HG02970 (cell line): Measurements from ENCODE around the gene PGR.

Source experiments
- ATAC-seq: cut with Tn5 transposase; IDR thresholded peaks from one replicate; pipeline ENCODE4 v1.9.1; 2021; ENCODE audit warnings: mild to moderate bottlenecking, moderate library complexity, moderate number of reproducible peaks; ENCODE audit not compliant: unreplicated experiment, low FRiP score

PGR gene

DNA sequence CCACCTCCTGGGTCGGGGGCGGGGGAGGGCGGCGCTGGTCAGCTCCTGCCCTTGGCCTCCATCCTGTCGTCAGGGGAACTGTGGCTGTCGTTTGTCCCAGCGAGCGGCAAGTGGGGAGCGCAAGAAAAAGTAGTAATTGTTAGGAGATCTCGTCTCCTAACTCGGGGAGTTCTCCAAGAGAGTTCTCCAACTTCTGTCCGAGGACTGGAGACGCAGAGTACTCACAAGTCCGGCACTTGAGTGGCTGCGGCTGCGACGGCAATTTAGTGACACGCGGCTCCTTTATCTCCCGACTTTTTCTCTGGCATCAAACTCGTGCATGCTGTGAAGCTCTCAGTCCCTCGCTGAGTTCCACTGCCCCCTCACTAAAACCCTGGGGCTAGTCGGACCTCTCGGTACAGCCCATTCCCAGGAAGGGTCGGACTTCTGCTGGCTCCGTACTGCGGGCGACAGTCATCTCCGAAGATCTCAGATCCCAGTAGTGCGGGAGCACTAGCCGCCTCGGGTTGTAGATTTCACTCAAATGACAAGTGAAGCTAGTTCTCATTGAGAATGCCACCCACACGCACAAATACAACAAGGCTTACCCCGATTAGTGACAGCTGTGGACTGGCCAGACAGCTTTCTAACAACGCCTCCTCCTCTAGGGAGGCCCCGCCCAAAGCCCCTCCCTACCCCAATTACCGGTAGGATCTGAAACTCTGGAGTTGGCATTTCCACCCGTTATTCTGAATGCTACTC is at the start of gene PGR:
Gene PGR, minus strand, starts transcription at position 611 of the 741 bp plus-strand sequence. CDS start 743 bp downstream, outside the sequence.
- ATAC-seq, result no peak

DNA sequence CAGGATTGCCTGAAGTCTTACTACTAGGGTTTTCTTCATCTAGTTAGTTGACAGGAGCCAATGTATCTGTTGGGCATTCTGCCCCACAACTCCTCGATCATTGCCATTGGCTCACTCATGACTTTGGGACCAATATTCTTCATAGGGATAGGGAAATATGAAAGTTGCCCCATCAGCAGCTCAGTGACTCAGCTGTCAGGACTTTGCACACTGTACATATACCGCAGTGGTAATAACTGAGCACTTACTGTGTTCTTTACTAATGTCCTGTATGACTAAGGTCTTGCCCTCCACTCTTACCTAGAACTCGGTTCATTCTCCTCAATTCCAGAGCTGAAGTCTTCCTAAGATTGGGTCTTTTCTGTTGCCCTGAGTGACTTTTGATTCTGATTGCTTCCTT is 46.8 kb upstream of the PGR start:
- no peak for ATAC-seq

DNA sequence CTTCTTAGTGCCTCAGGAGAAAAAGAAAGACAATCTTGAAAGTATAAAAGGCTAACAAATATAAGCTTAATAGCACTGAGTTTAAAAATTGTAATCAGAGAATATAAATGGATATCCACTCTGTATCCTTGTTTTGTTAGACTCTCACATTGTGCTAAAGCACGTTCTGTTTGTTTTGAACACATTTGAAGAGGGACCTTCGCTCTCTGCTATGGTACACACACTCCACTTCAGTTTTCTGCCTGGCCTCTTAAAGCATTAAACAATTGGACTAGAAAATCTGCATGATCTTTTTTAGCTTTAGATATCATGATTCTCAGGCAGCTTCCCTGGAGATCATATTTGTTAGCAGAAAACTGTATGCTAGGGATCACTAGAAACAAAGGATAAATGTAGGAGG is 40.3 kb upstream of the PGR start:
- ATAC-seq, result no peak

DNA sequence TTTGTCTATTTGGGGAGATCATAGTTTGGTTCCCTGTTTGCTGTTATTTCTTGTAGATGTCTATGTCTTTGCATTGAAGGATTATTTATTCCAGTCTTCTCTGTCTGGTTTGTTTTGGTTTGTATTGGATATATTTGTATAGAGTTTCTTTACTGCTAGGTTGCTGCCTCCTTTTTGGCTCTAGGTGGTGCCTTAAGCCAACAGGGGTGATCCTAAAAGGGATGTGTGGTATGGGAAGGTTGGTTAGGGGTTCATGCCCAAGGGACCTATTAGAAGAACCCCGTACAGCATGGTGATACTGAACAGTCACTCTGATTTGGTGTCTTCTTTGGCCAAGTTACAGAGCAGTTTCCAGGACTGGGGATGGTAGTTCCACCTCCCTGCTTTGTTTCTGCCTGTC is 36.4 kb upstream of the PGR start:
- ATAC-seq, result no peak

DNA sequence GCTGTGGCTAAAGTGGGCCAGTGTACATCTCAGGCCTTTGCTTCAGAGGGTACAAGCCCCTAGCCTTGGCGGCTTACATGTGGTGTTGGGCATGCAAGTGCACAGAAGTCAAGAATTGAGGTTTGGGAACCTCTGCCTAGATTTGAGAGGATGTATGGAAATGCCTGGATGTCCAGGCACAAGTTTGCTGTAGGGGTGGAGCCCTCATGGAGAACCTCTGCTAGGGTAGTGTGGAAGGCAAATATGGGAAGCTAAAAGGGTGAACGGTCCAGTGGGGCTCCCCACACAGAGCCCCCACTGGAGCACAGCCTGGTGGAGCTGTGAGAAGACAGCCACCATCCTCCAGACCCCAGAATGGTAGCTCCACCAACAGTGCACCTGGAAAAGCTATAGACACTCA is 28.5 kb upstream of the PGR start:
- ATAC-seq, result no peak

DNA sequence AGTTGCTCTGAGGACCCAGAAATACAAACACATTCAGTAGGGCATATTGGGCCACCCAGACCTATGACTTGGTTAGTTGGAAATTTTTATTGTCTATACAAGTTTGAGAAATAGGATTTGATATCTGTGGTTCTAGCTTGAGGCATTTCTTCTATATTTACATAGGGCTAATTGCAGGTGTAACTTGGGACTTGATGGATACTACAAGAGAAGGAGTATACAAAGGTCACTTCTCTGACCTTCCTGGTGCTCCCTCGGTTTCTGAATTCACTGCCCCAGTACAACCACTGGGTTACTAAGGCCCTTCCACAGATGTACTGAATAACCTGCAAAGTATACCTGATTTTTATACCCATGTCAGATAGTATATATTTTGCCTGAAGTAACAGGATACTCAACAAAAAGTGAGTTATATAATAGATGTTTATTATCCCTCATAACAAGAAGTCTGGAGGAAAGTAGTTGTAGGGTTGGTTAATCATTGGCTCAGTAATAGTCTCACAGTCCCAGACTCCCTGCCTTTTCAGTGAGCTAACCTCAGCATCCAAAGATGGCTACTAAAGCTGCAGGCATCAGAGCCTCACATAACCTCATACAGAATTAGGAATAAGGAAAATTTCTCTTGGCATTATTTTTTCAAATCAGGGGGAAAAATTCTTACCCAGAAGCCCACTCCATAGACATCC is 8.8 kb upstream of the PGR start:
- no peak for ATAC-seq

DNA sequence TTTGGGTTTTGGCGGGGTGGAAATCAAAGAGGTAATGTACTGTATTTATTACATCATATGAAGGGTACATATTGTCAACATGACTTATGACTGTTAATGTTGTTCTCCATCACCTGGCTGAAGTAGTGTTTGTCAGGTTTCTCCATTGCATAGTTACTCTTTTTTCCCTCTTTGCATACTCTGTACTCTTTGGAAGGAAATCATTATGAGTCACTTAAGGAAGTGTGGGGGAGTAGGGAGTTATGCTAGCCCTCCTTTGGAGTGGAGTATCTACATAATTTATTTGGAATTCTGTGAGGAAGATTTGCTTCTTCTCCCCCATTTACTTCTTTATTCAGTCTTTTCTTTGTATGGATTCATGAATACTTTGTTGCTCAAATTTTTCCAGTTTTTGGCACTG is 3.6 kb upstream of the PGR start:
- no peak for ATAC-seq

DNA sequence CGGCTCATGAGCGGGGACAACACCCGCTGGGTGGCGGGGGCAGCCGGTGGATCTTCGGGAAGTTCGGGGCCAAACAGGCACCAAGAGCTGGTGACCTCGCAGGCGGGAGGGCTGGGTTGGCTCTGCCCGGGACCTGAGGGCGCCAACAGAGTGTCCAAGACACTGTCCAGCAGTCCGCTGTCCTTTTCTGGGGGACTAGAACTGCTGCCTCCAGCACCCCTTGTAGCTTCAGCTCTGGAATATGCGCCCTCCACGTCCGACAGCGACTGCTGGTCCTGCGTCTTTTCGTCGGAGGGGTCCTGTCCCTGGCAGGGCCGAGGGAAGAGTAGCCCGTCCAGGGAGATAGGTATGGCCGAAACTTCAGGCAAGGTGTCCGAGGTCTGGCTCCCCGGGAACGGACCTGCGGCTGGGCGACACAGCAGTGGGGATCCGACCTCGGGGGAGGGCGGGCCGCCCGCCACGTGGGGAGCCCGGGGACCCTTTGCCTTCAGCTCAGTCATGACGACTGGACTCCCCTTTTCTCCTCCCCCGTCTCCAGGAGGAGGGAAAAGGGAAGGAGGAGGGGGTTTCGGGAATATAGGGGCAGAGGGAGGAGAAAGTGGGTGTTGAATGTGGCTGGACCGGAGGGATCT is 926 bp downstream of the PGR start:
- no peak for ATAC-seq

DNA sequence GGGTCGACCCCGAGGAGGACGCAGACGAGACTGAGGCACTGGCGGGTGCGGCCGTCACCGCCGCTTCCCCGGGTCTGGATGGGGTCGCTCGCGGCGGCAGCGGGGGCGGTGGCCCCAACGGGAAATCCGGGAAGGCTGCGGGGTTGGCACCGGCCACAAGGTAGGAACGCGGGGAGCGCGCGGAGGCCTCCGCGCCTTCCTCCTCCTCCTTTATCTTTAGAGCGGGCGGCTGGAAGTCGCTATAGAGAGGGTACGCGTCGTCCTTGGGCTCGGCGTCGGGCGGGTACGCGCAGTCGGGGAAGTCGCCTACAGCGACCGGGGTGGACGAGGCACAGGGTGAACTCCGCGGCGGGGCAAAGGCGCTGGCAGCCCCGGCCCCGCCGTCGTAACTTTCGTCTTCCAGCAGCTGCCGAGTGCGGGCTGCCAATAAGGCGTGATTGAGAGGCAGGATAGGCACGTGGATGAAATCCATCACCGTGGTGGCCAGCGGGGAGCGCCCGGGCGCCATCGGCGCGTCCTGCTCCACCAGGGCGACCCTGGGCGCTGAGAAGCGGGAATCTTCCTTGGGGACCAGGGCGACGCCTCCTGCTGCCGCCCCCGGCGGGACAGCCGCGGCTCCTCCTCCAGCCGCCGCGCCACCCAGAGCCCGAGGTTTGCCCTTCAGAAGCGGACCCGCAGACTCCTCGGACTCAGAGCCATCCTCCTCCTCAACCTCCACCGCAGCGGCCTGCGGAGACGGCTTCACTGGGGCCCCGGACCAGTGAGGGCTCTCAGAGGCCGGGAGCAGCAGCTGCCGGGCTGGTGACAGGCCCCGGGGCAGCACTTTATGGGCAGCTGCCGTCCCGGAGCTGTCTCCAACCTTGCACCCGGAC is 1.7 kb downstream of the PGR start:
- no peak for ATAC-seq

DNA sequence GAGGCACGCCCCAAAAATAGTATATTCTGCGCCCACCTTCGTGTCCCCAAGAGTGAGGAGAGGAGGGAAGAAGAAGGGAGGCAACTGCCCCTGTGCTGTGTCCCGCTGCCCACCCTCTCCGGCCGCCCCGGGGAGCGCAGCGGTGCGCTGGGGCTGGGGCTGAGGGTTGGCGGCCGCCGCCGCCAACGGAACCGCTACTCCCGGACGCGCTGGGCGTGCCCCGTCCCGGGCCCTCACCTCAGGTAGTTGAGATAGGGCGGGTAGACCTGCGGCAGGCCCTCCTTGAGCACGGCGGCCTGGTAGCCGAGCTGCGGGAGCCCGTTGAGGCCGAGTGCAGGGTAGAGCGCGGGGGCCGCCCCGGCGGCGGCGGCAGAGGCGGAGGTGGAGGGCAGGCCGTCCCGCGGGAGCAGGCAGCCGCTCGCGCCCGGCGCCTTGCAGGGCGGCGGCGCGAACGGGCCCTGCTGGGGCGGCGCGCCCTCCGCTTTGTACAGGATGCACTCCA is 2.4 kb downstream of the PGR start:
- no peak for ATAC-seq

DNA sequence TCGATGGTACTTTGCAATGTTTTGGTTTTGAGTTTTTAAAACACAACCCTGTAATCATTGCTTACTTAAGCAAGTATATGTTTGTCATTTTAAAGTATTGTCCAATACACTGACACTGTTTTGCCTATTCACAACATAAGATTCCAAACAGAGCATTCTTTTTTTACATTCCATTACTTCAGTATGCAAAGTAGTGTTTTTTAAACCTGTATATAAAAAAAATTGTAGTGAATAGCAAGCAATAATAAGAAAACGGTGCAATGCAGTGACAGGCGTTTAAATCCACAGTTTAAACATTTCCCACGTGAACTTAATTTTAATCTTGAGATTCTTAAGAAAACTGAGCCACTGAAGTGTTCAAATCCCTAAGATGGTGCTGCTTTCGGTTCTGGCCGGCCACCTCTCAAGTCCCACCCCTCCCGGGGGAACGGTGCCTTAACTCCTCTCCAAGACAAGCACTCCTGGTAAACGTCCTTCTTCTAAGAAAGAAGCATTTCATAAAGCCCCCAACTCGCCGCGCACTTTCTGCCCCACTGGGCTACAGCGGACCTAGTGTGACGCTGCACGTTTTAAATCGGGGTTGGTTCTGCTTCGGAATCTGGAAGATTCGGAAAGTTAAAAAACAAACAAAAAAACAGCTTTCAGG is 2.9 kb downstream of the PGR start:
- ATAC-seq, result no peak

DNA sequence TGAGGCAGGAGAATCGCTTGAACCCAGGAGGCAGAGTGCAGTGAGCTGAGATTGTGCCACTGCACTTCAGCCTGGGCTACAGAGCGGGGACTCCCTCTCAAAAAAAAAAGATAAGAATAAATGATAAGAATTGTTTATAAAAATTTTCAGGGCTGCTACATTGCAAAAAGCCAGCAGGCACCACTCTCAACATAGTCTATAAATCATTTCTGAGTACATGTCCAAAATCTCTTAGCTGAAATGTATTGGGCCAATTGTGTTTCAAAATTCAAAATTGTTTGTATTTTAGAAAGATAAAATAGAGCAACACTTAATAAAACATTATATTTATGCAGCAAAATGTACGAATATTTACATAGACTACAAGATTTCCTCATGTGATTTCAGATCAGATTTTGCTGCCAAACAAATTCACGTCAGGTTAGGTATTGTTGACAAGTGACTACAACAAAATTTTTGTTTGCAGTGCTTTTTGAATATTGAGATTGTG is 13.9 kb downstream of the PGR start:
- no peak for ATAC-seq

DNA sequence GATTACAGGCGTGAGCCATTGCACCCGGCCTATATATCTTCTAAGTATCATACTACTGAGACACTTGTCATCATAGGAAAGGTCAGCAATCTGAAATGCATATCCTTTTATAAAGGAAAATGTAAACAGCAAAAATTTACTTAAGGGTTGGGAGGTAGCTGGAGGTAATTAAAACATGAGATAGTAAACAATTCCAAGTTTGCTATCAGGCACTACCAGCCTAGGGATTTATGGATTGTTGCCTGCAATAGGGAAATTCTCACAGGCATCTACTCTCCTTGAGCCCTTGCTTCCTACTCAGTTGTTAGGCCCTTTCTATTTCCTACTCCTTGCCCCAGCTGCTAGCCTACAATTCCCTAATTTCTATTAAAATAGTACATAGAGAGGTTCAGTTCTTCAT is 16.1 kb downstream of the PGR start:
- no peak for ATAC-seq

DNA sequence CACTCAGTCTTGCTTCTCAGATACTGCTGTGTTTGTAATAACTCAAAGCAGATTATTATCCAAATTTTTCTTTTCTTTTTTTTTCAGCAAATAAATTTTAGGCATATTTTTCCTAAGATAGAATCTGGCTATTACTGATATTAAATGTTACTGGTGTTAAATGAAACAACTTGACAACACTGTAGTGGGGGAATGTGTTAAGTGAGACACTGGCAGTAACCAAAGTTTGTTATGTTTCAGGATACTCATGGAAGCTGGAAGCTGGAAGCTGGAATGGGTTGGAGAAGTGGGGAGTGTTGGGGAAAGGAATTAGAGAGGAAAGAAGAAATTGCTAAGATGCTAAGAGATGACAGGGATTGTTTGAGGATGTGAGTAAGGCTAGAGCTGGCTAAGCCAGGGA is 24.9 kb downstream of the PGR start:
- ATAC-seq, result no peak

DNA sequence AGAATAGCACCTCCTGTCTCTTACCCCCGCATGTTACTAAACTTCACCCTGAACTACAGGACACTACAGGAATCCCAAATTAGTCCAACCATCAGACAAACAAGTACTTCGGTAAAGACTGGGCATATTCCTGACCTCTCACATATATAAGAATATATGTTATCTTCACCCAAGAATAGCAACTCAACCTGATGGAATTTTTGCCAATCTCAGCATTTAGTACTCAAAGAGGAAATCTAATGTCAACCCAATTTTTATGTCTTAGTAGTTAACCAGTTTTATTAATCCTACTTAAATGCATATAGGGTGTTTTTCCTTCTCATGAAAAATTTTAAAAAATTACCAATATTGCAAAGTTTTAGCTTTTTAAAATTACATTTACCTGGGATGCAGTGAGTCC is 26.2 kb downstream of the PGR start:
- no peak for ATAC-seq

DNA sequence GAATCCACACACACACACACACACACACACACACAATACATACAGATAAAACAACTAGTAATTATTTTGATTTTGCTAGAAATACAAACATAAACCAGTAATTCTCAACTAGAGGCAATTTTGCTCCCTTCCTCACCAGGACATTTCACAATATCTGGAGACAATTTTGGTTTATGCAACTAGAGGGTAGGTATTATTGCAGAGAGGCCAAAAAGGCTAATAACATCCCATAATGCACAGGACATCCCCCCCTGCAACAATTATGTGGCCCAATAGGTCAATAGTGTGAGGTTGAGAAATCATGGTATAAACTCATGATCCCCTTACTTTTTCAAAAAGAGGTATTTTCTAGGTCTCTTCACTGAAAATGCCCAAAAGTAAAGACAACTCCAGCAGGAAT is 29.0 kb downstream of the PGR start:
- no peak for ATAC-seq

DNA sequence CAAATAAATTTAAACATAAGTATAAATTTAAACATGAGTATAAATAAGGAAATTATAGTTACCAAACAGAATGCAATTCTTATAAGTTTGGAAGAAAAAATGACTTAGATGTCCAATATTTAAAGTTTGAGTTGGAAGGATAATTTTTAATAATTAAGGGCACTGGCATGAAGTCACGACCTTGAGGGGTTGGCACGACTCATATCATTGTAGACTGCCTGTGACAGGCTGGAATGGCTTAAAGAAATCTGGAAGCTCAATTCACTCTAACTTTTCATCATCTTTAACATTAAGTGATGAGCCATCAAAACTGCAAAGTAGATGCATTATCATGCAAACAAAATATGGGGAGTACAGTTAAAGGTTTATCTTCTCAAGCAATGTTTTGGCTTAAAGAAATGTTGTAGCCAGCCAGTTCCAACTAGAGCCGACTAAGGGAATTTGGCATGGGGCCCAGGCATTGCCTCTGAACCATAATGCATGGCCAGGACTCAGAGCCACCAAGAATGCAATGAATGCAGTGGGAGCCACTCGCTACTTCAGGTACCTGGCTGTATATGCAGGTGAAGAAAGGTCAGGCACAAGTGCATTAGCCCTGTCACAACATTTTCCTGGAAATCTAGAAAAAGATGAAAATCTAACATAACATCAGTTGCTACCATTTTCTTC is 33.4 kb downstream of the PGR start:
- no peak for ATAC-seq

DNA sequence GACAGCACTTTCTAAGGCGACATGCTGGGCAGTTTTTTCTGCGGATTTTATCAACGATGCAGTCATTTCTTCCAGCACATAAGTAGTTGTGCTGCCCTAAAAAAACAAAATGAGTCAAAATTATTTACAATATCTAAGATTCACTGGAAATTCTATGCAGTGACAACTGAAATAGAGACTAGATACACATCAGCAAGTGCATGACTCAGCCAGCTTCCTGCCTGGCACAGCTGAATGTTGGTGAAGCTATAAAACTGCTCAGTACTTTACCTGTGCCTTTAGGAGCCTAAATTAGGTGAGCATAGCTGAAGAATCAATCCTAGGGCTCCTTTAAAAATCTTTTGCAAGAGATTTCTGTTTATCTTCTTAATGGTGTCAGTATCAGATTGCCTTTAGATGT is 37.8 kb downstream of the PGR start:
- ATAC-seq, result no peak

DNA sequence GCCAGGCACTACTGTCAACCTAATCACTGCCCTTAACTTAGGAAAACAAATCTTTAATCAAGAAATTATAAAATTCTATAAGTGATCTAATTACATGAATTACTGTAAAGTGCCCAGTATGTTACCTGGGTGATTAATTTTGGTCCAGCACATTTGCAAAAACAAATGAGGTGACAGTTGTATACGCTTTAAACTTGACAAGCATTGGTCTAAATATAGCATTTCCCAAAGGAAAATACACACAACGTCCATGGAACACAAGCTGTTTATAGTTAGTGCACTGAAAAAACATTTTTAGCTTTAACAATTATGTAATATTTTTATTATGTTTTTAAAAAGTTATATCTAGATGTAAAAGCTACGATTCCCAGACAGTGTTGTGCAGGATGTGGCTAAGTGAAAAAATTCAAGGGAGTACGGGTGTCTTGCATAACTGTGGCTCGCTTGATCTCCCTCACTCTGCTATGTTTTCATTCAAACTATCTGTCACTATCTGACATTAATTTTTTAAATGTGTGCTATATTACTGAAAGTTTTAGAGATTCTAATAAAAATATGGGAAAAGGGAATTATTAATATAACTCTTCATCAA is 38.8 kb downstream of the PGR start:
- no peak for ATAC-seq
